ENCODE measurements around the gene CDCA3.

CDCA3 gene

GRCh38 chr12:6832125-6832524 lies 19.0 kb downstream of the CDCA3 start:
- DNase-seq (ENCODE audit: low read depth) = no peak

- DNase-seq (ENCODE audit: low read depth) = no peak
Observed at GRCh38 chr12:6831450-6831995, 19.6 kb downstream of the CDCA3 start.

GRCh38 chr12:6830999-6831398 lies 20.1 kb downstream of the CDCA3 start:
- DNase-seq (ENCODE audit: low read depth) = no peak

- DNase-seq (ENCODE audit: low read depth) = no peak
Observed at GRCh38 chr12:6830286-6830890, 20.7 kb downstream of the CDCA3 start.

GRCh38 chr12:6829536-6830220 lies 21.4 kb downstream of the CDCA3 start:
- no peak for DNase-seq (ENCODE audit: low read depth)

- DNase-seq (ENCODE audit: low read depth) = no peak
Observed at GRCh38 chr12:6828781-6829535, 22.1 kb downstream of the CDCA3 start.

GRCh38 chr12:6827982-6828780 lies 22.9 kb downstream of the CDCA3 start, which contains the start of gene P3H3:
Gene P3H3, plus strand, starts transcription at chr12:6828407. Its CDS starts 34 bp downstream, at chr12:6828441.
- no peak for DNase-seq (ENCODE audit: low read depth)

- DNase-seq (ENCODE audit: low read depth) = peak; percentile 60
Observed at GRCh38 chr12:6827437-6827911, 23.6 kb downstream of the CDCA3 start.

- DNase-seq (ENCODE audit: low read depth) = no peak
Observed at GRCh38 chr12:6826734-6827436, 24.2 kb downstream of the CDCA3 start.

- DNase-seq (ENCODE audit: low read depth) = no peak
Observed at GRCh38 chr12:6826125-6826733, 24.9 kb downstream of the CDCA3 start.

GRCh38 chr12:6825398-6826124 lies 25.5 kb downstream of the CDCA3 start:
- DNase-seq (ENCODE audit: low read depth) = peak; percentile 38

GRCh38 chr12:6824901-6825381 lies 26.1 kb downstream of the CDCA3 start:
- DNase-seq (ENCODE audit: low read depth) = no peak

- no peak for DNase-seq (ENCODE audit: low read depth)
Observed at GRCh38 chr12:6824085-6824775, 26.9 kb downstream of the CDCA3 start.

GRCh38 chr12:6823182-6824084 lies 27.7 kb downstream of the CDCA3 start:
- DNase-seq (ENCODE audit: low read depth) = no peak

- no peak for DNase-seq (ENCODE audit: low read depth)
Observed at GRCh38 chr12:6822426-6823135, 28.5 kb downstream of the CDCA3 start.

GRCh38 chr12:6821591-6822425 lies 29.3 kb downstream of the CDCA3 start, which contains the start of gene GPR162:
Gene GPR162, plus strand, starts transcription at chr12:6821821. Its CDS starts 2,078 bp downstream, at chr12:6823899.
- DNase-seq (ENCODE audit: low read depth) = no peak

All from HS-5 (cell line).